ENCODE data around the gene ARSK. TPM values are rescaled to one million over a fixed set of nuclear protein-coding genes. Genes with fewer than 3 reads are reported as not detected.
"Not testable (repeated sequence)": the region's sequence is repeated elsewhere in the genome, so short reads cannot be mapped to it uniquely, and the experiment has no call there.

The ARSK gene
- total and polyA plus RNA-seq, 11 donors, result 1.8 to 5.7 (median 3.5) TPM

- H3K4me1 ChIP-seq, result peaks cover 0 to 34% (median 0%) of the 10 kb centered on the region in 12 donors
- no peaks in the 10 kb centered on the region for H3K9me3 ChIP-seq
- H3K36me3 ChIP-seq, result no peaks in the 10 kb centered on the region
- H3K4me3 ChIP-seq, result no peak overlapping the region
- intact Hi-C loops (cut with DNase I), result loop anchor here in 2 of 10 donors (10.0 kb wide), 1 partner anchor 76 kb away; the partner anchor contains the start of genes ARSK (in 2 of the 2) and SKIC3 (in 2 of the 2)
- no peak for ATAC-seq
- TF ChIP-seq CTCF (IDR thresholded peaks at IDR 0.05) (no peak), POLR2A (IDR thresholded peaks at IDR 0.05) (no peak)
- no peak for DNase-seq
- WGBS, 4 donors, result 93 to 97% (median 95%) methylated on average over 5 of the region's 5 CpGs
- H3K27me3 ChIP-seq, result no peaks in the 10 kb centered on the region
- peak overlapping the region in 1 of 12 donors; percentile 70 for H3K27ac ChIP-seq
Measured at GRCh38 chr5:95630394-95630917, 75.6 kb downstream of the ARSK start.

GRCh38 chr5:95631255-95631958 lies 76.5 kb downstream of the ARSK start:
- DNase-seq (no peak), ATAC-seq (peak in 1 of 4 donors; percentile 60)
- no peak overlapping the region for H3K4me3 ChIP-seq
- H3K9me3 ChIP-seq, result no peaks in the 10 kb centered on the region
- peak overlapping the region in 1 of 12 donors; percentile 70 for H3K27ac ChIP-seq
- TF ChIP-seq POLR2A (IDR thresholded peaks at IDR 0.05) (no peak), CTCF (IDR thresholded peaks at IDR 0.05) (no peak)
- intact Hi-C loops (cut with DNase I), result loop anchor here in 2 of 10 donors (10.0 kb wide), 1 partner anchor 77 kb away; the partner anchor contains the start of genes ARSK (in 2 of the 2) and SKIC3 (in 2 of the 2)
- H3K36me3 ChIP-seq, result no peaks in the 10 kb centered on the region
- peaks cover 0 to 34% (median 0%) of the 10 kb centered on the region in 12 donors for H3K4me1 ChIP-seq
- no peaks in the 10 kb centered on the region for H3K27me3 ChIP-seq
- WGBS, 4 donors, result 61 to 76% (median 68%) methylated on average over 2 of the region's 2 CpGs

DNA sequence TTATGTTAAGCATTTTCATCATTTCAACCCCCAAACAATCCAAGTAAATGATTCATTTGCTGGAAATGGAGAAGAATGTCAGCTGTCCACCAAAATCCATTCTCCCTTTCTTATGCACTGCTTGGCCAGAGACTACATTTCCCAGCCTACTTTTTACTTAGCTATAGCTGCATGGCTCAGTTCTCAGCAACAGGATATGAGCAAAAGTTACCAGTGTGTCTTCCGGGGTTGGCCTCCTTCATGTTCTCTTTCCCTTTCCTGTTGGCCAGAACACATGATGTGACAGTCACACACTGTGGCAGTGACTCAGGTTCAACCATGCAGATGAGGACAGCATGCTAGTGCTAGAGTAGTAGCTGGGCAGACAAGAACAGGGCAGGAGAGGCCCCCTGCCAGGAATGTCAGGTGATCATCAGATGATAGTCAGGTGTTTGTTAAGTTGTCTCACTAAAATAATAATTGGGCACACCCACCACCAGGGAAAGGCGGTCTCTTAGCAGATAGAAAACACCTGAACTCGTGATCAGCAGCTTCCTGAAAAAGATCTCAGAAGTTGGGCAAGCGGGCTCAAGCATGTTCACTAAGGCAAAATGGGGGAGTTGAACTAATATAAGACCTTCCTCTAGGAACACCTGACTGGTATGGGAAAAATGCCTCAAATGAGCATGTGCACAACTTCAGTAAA lies 77.2 kb downstream of the ARSK start:
- H3K27me3 ChIP-seq, result no peaks in the 10 kb centered on the region
- peaks cover 0 to 34% (median 0%) of the 10 kb centered on the region in 12 donors for H3K4me1 ChIP-seq
- no peak for TF ChIP-seq POLR2A (IDR thresholded peaks at IDR 0.05)
- no peak for TF ChIP-seq CTCF (IDR thresholded peaks at IDR 0.05)
- WGBS, 4 donors, result 79 to 85% (median 84%) methylated on average over 4 of the region's 4 CpGs
- intact Hi-C loops (cut with DNase I), result loop anchor here in 2 of 10 donors (10.0 kb wide), 1 partner anchor 77 kb away; the partner anchor contains the start of genes ARSK (in 2 of the 2) and SKIC3 (in 2 of the 2)
- H3K4me3 ChIP-seq, result no peak overlapping the region
- ATAC-seq (peak in 3 of 4 donors; percentile 45 to 80 (median 58)), DNase-seq (no peak)
- no peaks in the 10 kb centered on the region for H3K9me3 ChIP-seq
- H3K36me3 ChIP-seq, result no peaks in the 10 kb centered on the region
- H3K27ac ChIP-seq, result peak overlapping the region in 1 of 12 donors; percentile 70

- H3K9me3 ChIP-seq, ATAC-seq, H3K27ac ChIP-seq, H3K36me3 ChIP-seq, DNase-seq, H3K27me3 ChIP-seq, H3K4me3 ChIP-seq: not testable (repeated sequence)
- 93 to 100% (median 95%) methylated on average over 2 of the region's 2 CpGs for WGBS, 4 donors
- intact Hi-C loops (cut with DNase I), result loop anchor here in 2 of 10 donors (10.0 kb wide), 1 partner anchor 78 kb away; the partner anchor contains the start of genes ARSK (in 2 of the 2) and SKIC3 (in 2 of the 2)
- H3K4me1 ChIP-seq, result peaks cover 0 to 34% (median 0%) of the 10 kb centered on the region in 12 donors
Measured at GRCh38 chr5:95632942-95633341, 78.0 kb downstream of the ARSK start.

Measured in heart left ventricle (tissue), 16 donors.